DOHH2 (cell line): ENCODE data around the gene GLB1L.

ENCODE experiments used
- H3F3A ChIP-seq: fragments of 200-600 bp; sonication (generic), shearing (Covaris generic); 2 replicates; pipeline ENCODE4 v1.6.0; 2016; ENCODE audit warnings: antibody characterized with exemption, mild to moderate bottlenecking; ENCODE audit not compliant: control insufficient read depth, insufficient read depth
- H3K27ac ChIP-seq: fragments of 200-600 bp; sonication (generic); 2 replicates; pipeline ENCODE4 v1.5.1; 2014; ENCODE audit warnings: low read depth, mild to moderate bottlenecking, low read length, moderate library complexity
- H3K27me3 ChIP-seq: fragments of 200-600 bp; sonication (generic); 2 replicates; pipeline ENCODE4 v1.6.1; 2014; ENCODE audit warnings: mild to moderate bottlenecking, low read length, mixed read lengths; ENCODE audit not compliant: control insufficient read depth
- H3K36me3 ChIP-seq: fragments of 200-600 bp; sonication (generic); 2 replicates; pipeline ENCODE4 v1.6.1; 2014; ENCODE audit warnings: mild to moderate bottlenecking, low read length, moderate library complexity, mixed read lengths; ENCODE audit not compliant: control insufficient read depth
- H3K4me1 ChIP-seq: fragments of 200-600 bp; sonication (generic); 2 replicates; pipeline ENCODE4 v1.6.1; 2014; ENCODE audit warnings: mild to moderate bottlenecking, low read length, mixed read lengths; ENCODE audit not compliant: control insufficient read depth
- H3K4me2 ChIP-seq: fragments of 200-600 bp; sonication (generic); 2 replicates; pipeline ENCODE4 v1.6.0; 2014; ENCODE audit warnings: mild to moderate bottlenecking, low read length, moderate library complexity
- H3K4me3 ChIP-seq: fragments of 200-600 bp; sonication (generic); 2 replicates; pipeline ENCODE4 v1.5.1; 2014; ENCODE audit warnings: mild to moderate bottlenecking, low read length, mixed read lengths
- H3K79me2 ChIP-seq: fragments of 200-600 bp; sonication (generic); 2 replicates; pipeline ENCODE4 v1.6.1; 2014; ENCODE audit warnings: mild to moderate bottlenecking, low read length, mixed read lengths; ENCODE audit not compliant: control insufficient read depth
- H3K9me2 ChIP-seq: fragments of 200-600 bp; sonication (generic); replicated peaks from 2 replicates; pipeline ENCODE4 v1.6.1; 2014; ENCODE audit warnings: mild to moderate bottlenecking, low read length, mixed read lengths; ENCODE audit not compliant: control insufficient read depth
- H3K9me3 ChIP-seq: fragments of 200-600 bp; sonication (generic); 2 replicates; pipeline ENCODE4 v1.6.1; 2014; ENCODE audit warnings: antibody characterized with exemption, low read length, mixed read lengths; ENCODE audit not compliant: control insufficient read depth, insufficient read depth
- H4K20me1 ChIP-seq: fragments of 200-600 bp; sonication (generic); 2 replicates; pipeline ENCODE4 v1.6.0; 2014; ENCODE audit warnings: low read depth, mild to moderate bottlenecking, antibody characterized with exemption, low read length, moderate library complexity; ENCODE audit not compliant: control insufficient read depth, insufficient read depth
- EZH2phosphoT487 ChIP-seq: fragments of 200-600 bp; sonication (generic); IDR thresholded peaks from 2 replicates; pipeline ENCODE4 v1.6.1; 2017; ENCODE audit warnings: borderline replicate concordance, mild to moderate bottlenecking, antibody characterized with exemption, low read length, moderate library complexity, mixed read lengths
- TF ChIP-seq, protein P1 (sequence below): fragments of 200-600 bp; sonication (generic); IDR thresholded peaks from one replicate; pipeline ENCODE4 v1.5.1; 2014; ENCODE audit warnings: antibody characterized with exemption, mild to moderate bottlenecking, low read depth, low read length; ENCODE audit not compliant: poor library complexity, severe bottlenecking

The GLB1L gene

DNA sequence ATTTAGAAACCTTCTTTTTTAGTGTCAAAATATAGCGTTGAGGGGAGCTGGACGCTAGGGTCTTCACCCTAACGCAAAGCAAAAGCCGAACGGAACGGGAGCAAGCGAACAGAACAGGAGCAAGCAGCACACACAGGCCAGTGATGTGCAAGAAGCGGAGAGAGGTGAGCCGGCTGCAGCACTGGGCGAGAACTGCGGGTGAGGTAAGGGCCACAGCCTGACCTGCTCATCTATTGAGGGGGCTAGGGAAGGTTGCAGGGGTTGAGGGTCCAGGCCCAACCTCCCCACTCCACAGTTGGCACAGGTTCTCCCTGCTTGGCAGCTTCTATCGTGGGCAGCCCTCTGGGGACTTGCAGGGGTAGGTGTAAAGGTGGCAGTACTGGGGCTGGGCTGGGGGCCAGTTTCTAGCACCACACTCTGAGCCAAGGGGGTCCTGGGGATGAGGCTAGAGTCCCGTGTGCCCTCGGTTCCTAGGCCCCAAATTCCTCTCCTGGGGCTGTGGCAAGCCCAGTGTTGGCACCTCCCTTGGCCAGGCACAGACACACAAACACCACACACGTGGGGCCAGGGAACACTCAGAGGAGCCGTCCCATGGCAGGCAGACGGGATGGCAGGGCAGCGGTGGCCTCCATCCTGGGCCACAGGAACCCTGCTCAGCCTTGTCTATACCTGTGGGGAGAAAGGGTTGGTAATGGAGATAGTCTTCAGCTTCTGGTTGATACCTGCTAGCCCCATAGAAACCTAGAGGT lies 25.3 kb downstream of the GLB1L start:
- no peak for TF ChIP-seq EZH2phosphoT487
- TF ChIP-seq, protein P1, sequence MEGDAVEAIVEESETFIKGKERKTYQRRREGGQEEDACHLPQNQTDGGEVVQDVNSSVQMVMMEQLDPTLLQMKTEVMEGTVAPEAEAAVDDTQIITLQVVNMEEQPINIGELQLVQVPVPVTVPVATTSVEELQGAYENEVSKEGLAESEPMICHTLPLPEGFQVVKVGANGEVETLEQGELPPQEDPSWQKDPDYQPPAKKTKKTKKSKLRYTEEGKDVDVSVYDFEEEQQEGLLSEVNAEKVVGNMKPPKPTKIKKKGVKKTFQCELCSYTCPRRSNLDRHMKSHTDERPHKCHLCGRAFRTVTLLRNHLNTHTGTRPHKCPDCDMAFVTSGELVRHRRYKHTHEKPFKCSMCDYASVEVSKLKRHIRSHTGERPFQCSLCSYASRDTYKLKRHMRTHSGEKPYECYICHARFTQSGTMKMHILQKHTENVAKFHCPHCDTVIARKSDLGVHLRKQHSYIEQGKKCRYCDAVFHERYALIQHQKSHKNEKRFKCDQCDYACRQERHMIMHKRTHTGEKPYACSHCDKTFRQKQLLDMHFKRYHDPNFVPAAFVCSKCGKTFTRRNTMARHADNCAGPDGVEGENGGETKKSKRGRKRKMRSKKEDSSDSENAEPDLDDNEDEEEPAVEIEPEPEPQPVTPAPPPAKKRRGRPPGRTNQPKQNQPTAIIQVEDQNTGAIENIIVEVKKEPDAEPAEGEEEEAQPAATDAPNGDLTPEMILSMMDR = no peak
- Histone ChIP-seq H3K4me1 (peaks cover 21% of the 10 kb centered on the region), H3K79me2 (peaks cover 18% of the 10 kb centered on the region), H3K36me3 (peaks cover 66% of the 10 kb centered on the region), H3F3A (no peaks in the 10 kb centered on the region), H3K9me3 (no peaks in the 10 kb centered on the region), H3K4me2 (no peak overlapping the region), H3K9me2 (no peaks in the 10 kb centered on the region), H3K4me3 (no peak overlapping the region), H3K27me3 (no peaks in the 10 kb centered on the region), H3K27ac (no peak overlapping the region), H4K20me1 (no peaks in the 10 kb centered on the region)

DNA sequence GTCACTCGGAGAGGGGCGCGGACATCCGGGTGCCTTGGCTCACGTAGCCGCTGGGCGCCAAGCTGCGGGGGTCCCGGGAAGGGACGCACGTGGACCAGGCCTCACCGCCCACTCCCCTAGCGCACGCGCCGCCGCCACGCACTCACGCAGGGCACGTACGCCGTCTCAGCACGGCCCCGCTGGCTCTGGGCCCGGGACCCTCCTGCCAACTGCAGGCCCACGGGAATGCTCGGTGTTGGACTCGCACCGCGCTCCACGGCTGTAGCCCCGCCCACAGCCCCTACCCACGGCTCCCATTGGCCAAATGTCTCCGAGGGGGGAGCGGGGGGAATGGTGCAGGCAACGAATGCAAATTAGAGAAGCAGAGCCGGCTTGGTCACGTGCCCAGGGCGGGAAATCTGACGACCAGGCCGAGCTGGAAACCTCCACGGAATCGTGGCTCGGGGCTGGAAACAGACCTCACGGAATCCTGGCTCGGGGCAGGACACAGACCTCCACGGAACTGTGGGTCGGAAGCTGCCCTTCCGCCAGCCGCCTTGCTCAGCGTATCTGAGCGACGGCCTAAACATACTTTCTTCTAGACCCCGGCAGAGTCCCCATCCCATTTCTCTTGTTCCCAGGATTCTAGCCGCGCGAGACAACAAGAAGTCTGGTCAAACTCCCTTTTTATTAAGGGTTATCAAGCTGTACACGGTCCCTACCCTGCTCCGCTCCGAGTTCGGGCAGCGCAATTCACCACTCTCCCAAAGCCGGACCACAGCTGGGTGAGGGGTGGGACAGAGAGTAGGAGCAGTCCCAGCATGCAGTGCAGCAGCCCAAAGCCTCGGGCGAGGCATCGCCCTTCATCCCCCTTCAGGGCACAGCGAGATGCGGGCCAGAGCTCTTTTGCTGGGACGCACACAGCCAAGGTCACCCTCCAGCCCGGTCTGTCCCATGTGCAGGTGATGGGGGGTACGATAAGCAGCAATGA lies 26.2 kb downstream of the GLB1L start, which contains the start of gene ABCB6:
ABCB6 (minus strand) TSS at position 227 of the 970 bp plus-strand sequence. CDS start 285 bp downstream, outside the sequence.
- Histone ChIP-seq H3K4me3 (peak within 1 kb of the TSS; percentile 86), H3K4me2 (peak within 1 kb of the TSS; percentile 94), H3K36me3 (peaks cover 66% of the 10 kb centered on the region)

DNA sequence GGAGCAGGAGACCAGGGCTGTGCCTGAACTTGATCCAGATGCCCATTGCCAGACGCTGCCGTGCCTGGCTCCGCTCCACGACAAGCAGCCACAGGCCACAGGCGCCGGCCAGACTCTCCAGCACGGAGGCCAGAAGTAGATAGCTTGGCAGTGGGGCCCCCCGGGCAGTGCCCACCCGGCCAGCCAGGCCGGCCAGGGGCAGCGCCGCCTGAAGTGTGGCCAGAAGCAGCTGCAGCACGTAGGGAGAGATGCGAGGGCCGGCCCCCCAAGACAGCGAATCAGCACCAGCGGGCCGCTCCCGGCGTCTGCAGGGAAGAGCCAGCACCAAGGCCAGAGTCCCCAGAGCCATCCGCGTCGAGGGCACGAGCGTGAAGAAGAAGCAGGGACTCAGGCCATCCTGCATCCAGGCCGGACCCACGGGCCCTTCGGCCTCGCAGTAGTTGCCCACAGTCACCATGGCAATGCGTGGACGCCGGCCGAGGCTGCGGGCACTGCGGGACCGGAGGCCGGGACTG lies 27.0 kb downstream of the GLB1L start:
- peak overlapping the region; percentile 86 for H3K4me3 ChIP-seq
- no peak for TF ChIP-seq EZH2phosphoT487
- TF ChIP-seq, protein P1 = no peak
- peak overlapping the region; percentile 94 for H3K4me2 ChIP-seq
- H3K36me3 ChIP-seq = peaks cover 65% of the 10 kb centered on the region
- H3K9me2 ChIP-seq = no peaks in the 10 kb centered on the region
- H3K27ac ChIP-seq = peak overlapping the region; percentile 4; the same call in 1 of the 2 replicates
- H3K79me2 ChIP-seq = peaks cover 18% of the 10 kb centered on the region
- no peaks in the 10 kb centered on the region for H4K20me1 ChIP-seq
- H3K4me1 ChIP-seq = peaks cover 21% of the 10 kb centered on the region
- no peaks in the 10 kb centered on the region for H3K27me3 ChIP-seq
- H3F3A ChIP-seq = no peaks in the 10 kb centered on the region
- H3K9me3 ChIP-seq = no peaks in the 10 kb centered on the region

More for the DNA sequence above, 26.2 kb downstream of the GLB1L start, which contains the start of gene ABCB6:
- TF ChIP-seq, protein P1 = no peak
- no peak for TF ChIP-seq EZH2phosphoT487
- no peaks in the 10 kb centered on the region for H3K27me3 ChIP-seq
- H3F3A ChIP-seq = no peaks in the 10 kb centered on the region
- no peaks in the 10 kb centered on the region for H4K20me1 ChIP-seq
- peaks cover 18% of the 10 kb centered on the region for H3K79me2 ChIP-seq
- no peaks in the 10 kb centered on the region for H3K9me2 ChIP-seq
- peak within 1 kb of the TSS; percentile 4; the same call in 1 of the 2 replicates for H3K27ac ChIP-seq
- no peaks in the 10 kb centered on the region for H3K9me3 ChIP-seq
- peaks cover 21% of the 10 kb centered on the region for H3K4me1 ChIP-seq
